MM.1S (cell line): ENCODE measurements around the gene CXCL11.

Experiments
- DNase-seq: peaks from one replicate; pipeline ENCODE4 v3.0.0-alpha.2; 2015
- H2AFZ ChIP-seq: fragments of 300-600 bp; sonication (generic); 2 replicates; pipeline ENCODE4 v1.6.0; 2016; ENCODE audit warnings: antibody characterized with exemption, low read length
- H3F3A ChIP-seq: fragments of 300-600 bp; sonication (generic); 2 replicates; pipeline ENCODE4 v1.6.1; 2016; ENCODE audit warnings: mild to moderate bottlenecking, antibody characterized with exemption, low read length, moderate library complexity, mixed read lengths; ENCODE audit not compliant: insufficient read depth
- H3K27ac ChIP-seq: fragments of 300-600 bp; sonication (generic); 2 replicates; pipeline ENCODE4 v1.5.1; 2016; ENCODE audit warnings: mild to moderate bottlenecking, low read length
- H3K27me3 ChIP-seq: fragments of 300-600 bp; sonication (generic); replicated peaks from 2 replicates; pipeline ENCODE4 v1.6.0; 2016; ENCODE audit warnings: low read length; ENCODE audit not compliant: insufficient read depth
- H3K36me3 ChIP-seq: fragments of 300-600 bp; sonication (generic); replicated peaks from 2 replicates; pipeline ENCODE4 v1.6.1; 2016; ENCODE audit warnings: mild to moderate bottlenecking, low read length, mixed read lengths; ENCODE audit not compliant: insufficient read depth
- H3K4me1 ChIP-seq: fragments of 300-600 bp; sonication (generic); 2 replicates; pipeline ENCODE4 v1.6.1; 2016; ENCODE audit warnings: low read length, mixed read lengths
- H3K4me2 ChIP-seq: fragments of 300-600 bp; sonication (generic); 2 replicates; pipeline ENCODE4 v1.6.0; 2016; ENCODE audit warnings: low read depth, low read length
- H3K4me3 ChIP-seq: fragments of 300-600 bp; sonication (generic); 2 replicates; pipeline ENCODE4 v1.5.1; 2016; ENCODE audit warnings: low read length, mixed read lengths
- H3K79me2 ChIP-seq: fragments of 300-600 bp; sonication (generic); 2 replicates; pipeline ENCODE4 v1.6.1; 2016; ENCODE audit warnings: mixed run types, low read length, mixed read lengths
- H3K9ac ChIP-seq: fragments of 300-600 bp; sonication (generic); 2 replicates; pipeline ENCODE4 v1.6.1; 2016; ENCODE audit warnings: low read length, mixed read lengths
- H3K9me2 ChIP-seq: fragments of 300-600 bp; sonication (generic); replicated peaks from 2 replicates; pipeline ENCODE4 v1.6.1; 2016; ENCODE audit warnings: mild to moderate bottlenecking, low read length, mixed read lengths; ENCODE audit not compliant: insufficient read depth
- H3K9me3 ChIP-seq: fragments of 300-600 bp; sonication (generic); replicated peaks from 2 replicates; pipeline ENCODE4 v1.6.1; 2016; ENCODE audit warnings: mild to moderate bottlenecking, low read length, mixed read lengths; ENCODE audit not compliant: insufficient read depth
- H4K20me1 ChIP-seq: fragments of 300-600 bp; sonication (generic); 2 replicates; pipeline ENCODE4 v1.6.1; 2016; ENCODE audit warnings: mild to moderate bottlenecking, low read length, moderate library complexity, mixed read lengths; ENCODE audit not compliant: insufficient read depth
- CTCF ChIP-seq: fragments of 300-600 bp; sonication (generic); IDR thresholded peaks from 2 replicates; pipeline ENCODE4 v1.5.1; 2016; ENCODE audit warnings: antibody characterized with exemption, low read length, mixed read lengths
- EZH2 ChIP-seq: fragments of 300-600 bp; sonication (generic); optimal IDR thresholded peaks from 2 replicates; pipeline ENCODE3; 2017; ENCODE audit warnings: low read depth, mild to moderate bottlenecking, antibody characterized with exemption, low read length, mixed read lengths
- EZH2phosphoT487 ChIP-seq: fragments of 300-600 bp; sonication (generic); IDR thresholded peaks from 2 replicates; pipeline ENCODE4 v1.6.1; 2018; ENCODE audit warnings: antibody characterized with exemption, low read length

Gene CXCL11

DNA sequence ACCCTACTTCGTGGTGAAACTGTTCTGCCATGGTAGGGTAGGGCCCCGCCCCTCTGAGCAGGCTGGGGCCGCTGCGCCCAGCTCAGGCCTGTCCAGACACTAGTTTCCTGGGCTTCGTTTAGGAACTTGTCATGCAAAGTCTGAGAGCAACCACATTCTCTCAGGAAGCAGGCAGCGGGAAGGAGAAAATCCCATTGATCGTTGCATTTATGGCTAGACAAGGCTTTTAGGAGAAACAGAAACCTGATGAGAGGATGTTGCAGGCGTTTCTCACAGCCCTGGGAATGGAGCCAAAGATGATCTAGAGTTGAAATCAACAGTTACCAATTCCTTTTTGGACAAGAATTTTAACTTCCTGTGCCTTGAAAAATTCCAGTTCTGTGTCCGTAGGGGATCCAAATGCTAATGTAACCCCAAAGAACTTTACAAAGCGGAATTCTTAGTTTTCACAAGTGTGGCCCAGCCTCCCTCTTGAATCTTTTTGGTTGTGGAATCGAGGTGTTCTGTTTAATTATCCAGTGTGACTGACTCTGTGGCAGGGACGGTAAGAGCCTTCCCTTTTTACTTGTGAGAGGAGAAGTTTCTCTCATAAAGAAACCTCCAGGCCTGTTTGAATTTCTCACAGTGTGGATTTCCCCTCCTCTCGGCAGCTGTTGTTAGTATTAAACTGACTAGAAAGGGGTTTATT is 24.0 kb downstream of the CXCL11 start:
- TF ChIP-seq CTCF (no peak), EZH2phosphoT487 (no peak), EZH2 (no peak)
- Histone ChIP-seq H3F3A (peaks cover 23% of the 10 kb centered on the region), H3K4me3 (no peak overlapping the region), H2AFZ (peak overlapping the region; percentile 49; the same call in 1 of the 2 replicates), H3K79me2 (no peaks in the 10 kb centered on the region), H3K9ac (peak overlapping the region; percentile 3; the same call in 1 of the 2 replicates), H3K4me1 (peaks cover 52% of the 10 kb centered on the region), H3K27ac (peak overlapping the region; percentile 0; the same call in 1 of the 2 replicates), H3K9me2 (no peaks in the 10 kb centered on the region), H4K20me1 (no peaks in the 10 kb centered on the region), H3K27me3 (no peaks in the 10 kb centered on the region), H3K9me3 (no peaks in the 10 kb centered on the region), H3K36me3 (no peaks in the 10 kb centered on the region), H3K4me2 (peak overlapping the region; percentile 27)
- no peak for DNase-seq

DNA sequence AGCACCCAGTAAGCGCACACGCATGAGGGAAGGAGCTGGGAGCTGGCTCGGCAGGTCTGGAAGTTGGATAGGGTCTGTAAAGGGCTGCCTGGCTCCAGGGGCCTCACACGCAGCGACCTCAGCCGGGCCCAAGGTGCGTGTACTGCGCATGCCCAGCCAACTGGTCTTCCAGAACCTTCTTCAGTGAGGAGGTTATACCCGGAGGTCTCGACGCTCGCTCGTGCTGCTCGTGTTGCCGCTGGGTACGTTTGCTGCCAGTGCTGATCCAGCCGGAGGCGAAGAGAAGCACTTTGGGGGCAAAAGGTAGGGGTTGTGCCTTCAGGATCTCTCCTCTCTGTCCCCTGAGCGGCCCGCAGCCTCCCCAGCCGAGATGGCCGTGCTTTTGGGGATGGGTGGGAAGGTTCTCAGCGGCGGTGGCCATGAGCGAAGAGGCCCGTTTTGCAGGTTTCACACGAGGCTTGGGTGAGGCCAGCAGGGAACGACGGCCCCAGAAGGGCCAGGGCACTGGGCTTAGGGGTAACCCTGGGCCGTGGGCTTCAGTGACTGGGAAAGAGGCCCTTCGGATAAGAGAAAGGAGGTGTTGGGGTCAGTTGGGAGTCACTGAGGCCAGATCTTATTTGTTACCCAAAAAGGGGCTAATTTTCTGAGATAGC is 24.7 kb downstream of the CXCL11 start:
- Histone ChIP-seq H3K36me3 (no peaks in the 10 kb centered on the region), H4K20me1 (no peaks in the 10 kb centered on the region), H2AFZ (no peak overlapping the region), H3K4me2 (no peak overlapping the region), H3K27ac (no peak overlapping the region), H3K9me2 (no peaks in the 10 kb centered on the region), H3K4me1 (peaks cover 46% of the 10 kb centered on the region), H3K9ac (no peak overlapping the region), H3K4me3 (no peak overlapping the region), H3K27me3 (no peaks in the 10 kb centered on the region), H3K79me2 (no peaks in the 10 kb centered on the region), H3K9me3 (no peaks in the 10 kb centered on the region), H3F3A (peaks cover 17% of the 10 kb centered on the region)
- no peak for DNase-seq
- TF ChIP-seq EZH2 (no peak), CTCF (no peak)

- Histone ChIP-seq H2AFZ (no peak overlapping the region), H3K36me3 (no peaks in the 10 kb centered on the region), H3K27ac (no peak overlapping the region), H3K27me3 (no peaks in the 10 kb centered on the region), H3K4me1 (peaks cover 40% of the 10 kb centered on the region), H3K9ac (no peak overlapping the region), H3K4me3 (no peak overlapping the region), H3K9me2 (no peaks in the 10 kb centered on the region), H3F3A (peaks cover 12% of the 10 kb centered on the region), H3K9me3 (no peaks in the 10 kb centered on the region), H4K20me1 (no peaks in the 10 kb centered on the region), H3K4me2 (no peak overlapping the region), H3K79me2 (no peaks in the 10 kb centered on the region)
- no peak for DNase-seq
- TF ChIP-seq CTCF (no peak), EZH2 (no peak), EZH2phosphoT487 (no peak)
Observed at GRCh38 chr4:76010576-76010975, 25.3 kb downstream of the CXCL11 start.
